ENCODE measurements around the gene TAF3. TPM values are rescaled to one million over a fixed set of nuclear protein-coding genes. Genes with fewer than 3 reads are reported as not detected.

TAF3 gene
- total RNA-seq, 1 experiment from 2014 or later: 14.5 TPM

GRCh38 chr10:7874864-7875263, 56.6 kb downstream of the TAF3 start:
- CTCF ChIA-PET: no interaction called here
- Mint-ChIP-seq H3K27ac (ENCODE audit: unreplicated experiment) (no peak overlapping the region), H3K9me3 (ENCODE audit: low read depth, unreplicated experiment) (no peaks in the 10 kb centered on the region), H3K36me3 (ENCODE audit: insufficient read depth, unreplicated experiment) (peaks cover 5% of the 10 kb centered on the region), H3K4me1 (ENCODE audit: low read depth, unreplicated experiment) (no peaks in the 10 kb centered on the region), H3K4me3 (ENCODE audit: low read depth, unreplicated experiment) (no peak overlapping the region), H3K27me3 (ENCODE audit: unreplicated experiment) (no peaks in the 10 kb centered on the region)
- intact Hi-C loops (cut with micrococcal nuclease; ENCODE audit: unreplicated experiment): loop anchor here (1.0 to 5.0 kb wide), 3 partner anchors 172 to 998 kb away; no protein-coding TSS in a partner anchor
- DNase-seq: no peak
- no TSS peak for BruUV-seq (replicated peaks)
- TF ChIP-seq CTCF (IDR thresholded peaks at IDR 0.05; ENCODE audit: unreplicated experiment): no peak

DNA sequence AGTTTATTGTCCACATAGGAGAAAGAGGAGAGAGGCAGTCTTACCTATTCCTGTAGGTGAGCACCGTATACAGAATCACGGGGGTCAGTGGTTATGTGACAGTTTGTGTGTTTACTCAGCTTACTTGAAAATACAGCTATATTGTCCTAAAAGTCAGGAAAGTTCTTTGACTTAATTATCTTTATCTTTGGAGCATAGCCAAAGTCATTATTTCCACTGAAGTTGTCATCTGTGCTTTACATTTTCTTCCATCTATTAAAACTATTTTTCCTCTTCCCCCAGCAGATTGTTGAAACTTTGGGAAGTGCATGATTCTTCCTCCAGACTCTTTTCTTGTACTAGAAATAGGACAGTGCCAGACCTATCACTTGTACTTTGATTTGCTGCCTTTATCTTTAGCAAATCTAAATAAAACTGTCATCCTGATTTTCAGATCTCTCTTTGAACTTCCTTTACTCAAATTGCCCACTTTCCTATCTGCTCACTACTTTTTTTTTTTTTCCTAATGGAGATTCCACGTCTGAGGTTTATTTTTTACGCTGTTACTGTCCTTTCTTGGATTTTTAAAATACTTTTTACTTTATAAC, 58.3 kb downstream of the TAF3 start:
- intact Hi-C loops (cut with micrococcal nuclease; ENCODE audit: unreplicated experiment): no loop called here
- H3K9me3 Mint-ChIP-seq (ENCODE audit: low read depth, unreplicated experiment): no peaks in the 10 kb centered on the region
- no peak for DNase-seq
- H3K4me1 Mint-ChIP-seq (ENCODE audit: low read depth, unreplicated experiment): no peaks in the 10 kb centered on the region
- no TSS peak for BruUV-seq (replicated peaks)
- no peaks in the 10 kb centered on the region for H3K27me3 Mint-ChIP-seq (ENCODE audit: unreplicated experiment)
- H3K4me3 Mint-ChIP-seq (ENCODE audit: low read depth, unreplicated experiment): no peak overlapping the region
- no peak for TF ChIP-seq CTCF (IDR thresholded peaks at IDR 0.05; ENCODE audit: unreplicated experiment)
- CTCF ChIA-PET: no interaction called here
- no peak overlapping the region for H3K27ac Mint-ChIP-seq (ENCODE audit: unreplicated experiment)
- peaks cover 5% of the 10 kb centered on the region for H3K36me3 Mint-ChIP-seq (ENCODE audit: insufficient read depth, unreplicated experiment)

DNA sequence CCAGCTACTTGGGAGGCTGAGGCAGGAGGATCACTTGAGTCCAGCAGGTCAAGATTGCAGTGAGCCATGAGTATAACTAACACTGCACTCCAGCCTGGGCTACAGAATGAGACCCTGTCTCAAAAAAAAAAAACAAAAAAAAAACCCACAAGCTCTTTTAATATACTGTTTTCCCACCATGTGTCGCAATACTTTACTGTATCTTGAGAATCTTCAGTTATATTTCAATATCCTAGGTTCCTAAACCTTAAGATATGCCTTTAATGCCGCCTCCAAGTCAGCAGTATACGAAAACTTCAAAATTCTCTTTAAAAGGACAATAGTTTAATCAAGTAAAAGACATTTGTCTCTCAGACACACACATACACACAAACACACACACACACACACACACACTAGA, 62.8 kb downstream of the TAF3 start:
- no peak for DNase-seq
- Mint-ChIP-seq H3K27ac (ENCODE audit: unreplicated experiment) (no peak overlapping the region), H3K4me1 (ENCODE audit: low read depth, unreplicated experiment) (peaks cover 11% of the 10 kb centered on the region), H3K27me3 (ENCODE audit: unreplicated experiment) (no peaks in the 10 kb centered on the region), H3K9me3 (ENCODE audit: low read depth, unreplicated experiment) (no peaks in the 10 kb centered on the region), H3K4me3 (ENCODE audit: low read depth, unreplicated experiment) (no peak overlapping the region), H3K36me3 (ENCODE audit: insufficient read depth, unreplicated experiment) (no peaks in the 10 kb centered on the region)
- intact Hi-C loops (cut with micrococcal nuclease; ENCODE audit: unreplicated experiment): no loop called here
- CTCF ChIA-PET: no interaction called here
- no peak for TF ChIP-seq CTCF (IDR thresholded peaks at IDR 0.05; ENCODE audit: unreplicated experiment)
- BruUV-seq (replicated peaks): no TSS peak

GRCh38 chr10:7886056-7886455, 67.8 kb downstream of the TAF3 start:
- DNase-seq: peak; percentile 4
- H3K9me3 Mint-ChIP-seq (ENCODE audit: low read depth, unreplicated experiment): no peaks in the 10 kb centered on the region
- no peak for TF ChIP-seq CTCF (IDR thresholded peaks at IDR 0.05; ENCODE audit: unreplicated experiment)
- intact Hi-C loops (cut with micrococcal nuclease; ENCODE audit: unreplicated experiment): no loop called here
- no peak overlapping the region for H3K27ac Mint-ChIP-seq (ENCODE audit: unreplicated experiment)
- H3K27me3 Mint-ChIP-seq (ENCODE audit: unreplicated experiment): no peaks in the 10 kb centered on the region
- H3K36me3 Mint-ChIP-seq (ENCODE audit: insufficient read depth, unreplicated experiment): no peaks in the 10 kb centered on the region
- BruUV-seq (replicated peaks): no TSS peak
- CTCF ChIA-PET: no interaction called here
- peaks cover 29% of the 10 kb centered on the region for H3K4me1 Mint-ChIP-seq (ENCODE audit: low read depth, unreplicated experiment)
- no peak overlapping the region for H3K4me3 Mint-ChIP-seq (ENCODE audit: low read depth, unreplicated experiment)

Measured in Calu3 (cell line).